Measurements from ENCODE around the gene LCN2.
A peak's percentile ranks its signal among the peaks of the same experiment; 100 is the strongest.
"Not testable (repeated sequence)": the region's sequence is repeated elsewhere in the genome, so short reads cannot be mapped to it uniquely, and the experiment has no call there.

LCN2 gene

GRCh38 chr9:128127568-128127989 lies 21.7 kb upstream of the LCN2 start, which contains the start of gene PTGES2:
Gene PTGES2 (minus strand): TSS chr9:128127729. CDS start chr9:128127717, 12 bp downstream.
- peaks cover 40% of the 10 kb centered on the region for H4K20me1 ChIP-seq
- H3K4me2 ChIP-seq = peak within 1 kb of the TSS; percentile 85
- peak within 1 kb of the TSS; percentile 99 for H3K4me3 ChIP-seq
- H3K27me3 ChIP-seq = peaks cover 15% of the 10 kb centered on the region
- H3K27ac ChIP-seq = peak within 1 kb of the TSS; percentile 99
- H3K4me1 ChIP-seq = peaks cover 44% of the 10 kb centered on the region
- H3K9ac ChIP-seq = peak within 1 kb of the TSS; percentile 95
- TF ChIP-seq Cebpa-rat (IDR thresholded peaks at IDR 0.05) = no peak
- peaks cover 28% of the 10 kb centered on the region for H3K36me3 ChIP-seq
- no peaks in the 10 kb centered on the region; the same call in 1 of the 2 replicates for H3K9me3 ChIP-seq

GRCh38 chr9:128127990-128128835 lies 21.0 kb upstream of the LCN2 start:
- peaks cover 21% of the 10 kb centered on the region for H3K36me3 ChIP-seq
- H3K4me2 ChIP-seq = peak overlapping the region; percentile 85
- peak overlapping the region; percentile 99 for H3K27ac ChIP-seq
- H4K20me1 ChIP-seq = peaks cover 34% of the 10 kb centered on the region
- TF ChIP-seq Cebpa-rat (IDR thresholded peaks at IDR 0.05) = no peak
- H3K4me1 ChIP-seq = peaks cover 38% of the 10 kb centered on the region
- peak overlapping the region; percentile 99 for H3K4me3 ChIP-seq
- peaks cover 21% of the 10 kb centered on the region for H3K27me3 ChIP-seq
- H3K9ac ChIP-seq = peak overlapping the region; percentile 95
- no peaks in the 10 kb centered on the region; the same call in 1 of the 2 replicates for H3K9me3 ChIP-seq

GRCh38 chr9:128128836-128129590 lies 20.2 kb upstream of the LCN2 start:
- no peak for TF ChIP-seq Cebpa-rat (IDR thresholded peaks at IDR 0.05)
- Histone ChIP-seq H3K4me3 (peak overlapping the region; percentile 99), H4K20me1 (peaks cover 26% of the 10 kb centered on the region), H3K27me3 (peaks cover 29% of the 10 kb centered on the region), H3K4me1 (peaks cover 36% of the 10 kb centered on the region), H3K9ac (peak overlapping the region; percentile 95), H3K27ac (peak overlapping the region; percentile 99), H3K36me3 (peaks cover 13% of the 10 kb centered on the region), H3K4me2 (peak overlapping the region; percentile 85), H3K9me3 (no peaks in the 10 kb centered on the region; the same call in 1 of the 2 replicates)

GRCh38 chr9:128129976-128130590 lies 19.2 kb upstream of the LCN2 start:
- H3K27me3 ChIP-seq = peaks cover 39% of the 10 kb centered on the region
- not testable (repeated sequence) for H3K4me2 ChIP-seq, H3K9me3 ChIP-seq, H3K36me3 ChIP-seq, H3K4me3 ChIP-seq, H3K9ac ChIP-seq, H3K27ac ChIP-seq
- H3K4me1 ChIP-seq = peaks cover 28% of the 10 kb centered on the region
- H4K20me1 ChIP-seq = peaks cover 15% of the 10 kb centered on the region

GRCh38 chr9:128130651-128131050 lies 18.6 kb upstream of the LCN2 start:
- H3K36me3 ChIP-seq, H3K9me3 ChIP-seq, H3K4me3 ChIP-seq, H3K4me2 ChIP-seq, H3K9ac ChIP-seq, H4K20me1 ChIP-seq, H3K27ac ChIP-seq: not testable (repeated sequence)
- peaks cover 45% of the 10 kb centered on the region for H3K27me3 ChIP-seq
- H3K4me1 ChIP-seq = peaks cover 27% of the 10 kb centered on the region

GRCh38 chr9:128131346-128131745 lies 17.9 kb upstream of the LCN2 start:
- H4K20me1 ChIP-seq, H3K4me2 ChIP-seq, H3K27ac ChIP-seq, H3K9ac ChIP-seq, H3K9me3 ChIP-seq, H3K4me3 ChIP-seq, H3K36me3 ChIP-seq: not testable (repeated sequence)
- peaks cover 23% of the 10 kb centered on the region for H3K4me1 ChIP-seq
- H3K27me3 ChIP-seq = peaks cover 52% of the 10 kb centered on the region

GRCh38 chr9:128132139-128132538 lies 17.1 kb upstream of the LCN2 start:
- H4K20me1 ChIP-seq, H3K9ac ChIP-seq, H3K4me3 ChIP-seq, H3K4me2 ChIP-seq, H3K9me3 ChIP-seq, H3K27ac ChIP-seq, H3K36me3 ChIP-seq: not testable (repeated sequence)
- peaks cover 60% of the 10 kb centered on the region for H3K27me3 ChIP-seq
- H3K4me1 ChIP-seq = peaks cover 17% of the 10 kb centered on the region

- H3K9me3 ChIP-seq, H3K4me1 ChIP-seq, H3K27ac ChIP-seq, H3K9ac ChIP-seq, H3K4me3 ChIP-seq, H4K20me1 ChIP-seq, H3K36me3 ChIP-seq: not testable (repeated sequence)
- Histone ChIP-seq H3K4me2 (peak overlapping the region; percentile 17; the same call in 1 of the 2 replicates), H3K27me3 (peaks cover 72% of the 10 kb centered on the region)
Measured at GRCh38 chr9:128135561-128135960, 13.7 kb upstream of the LCN2 start.

GRCh38 chr9:128136816-128137793 lies 12.1 kb upstream of the LCN2 start:
- H3K36me3 ChIP-seq = no peaks in the 10 kb centered on the region
- H3K4me3 ChIP-seq = no peak overlapping the region
- TF ChIP-seq Cebpa-rat (IDR thresholded peaks at IDR 0.05) = no peak
- no peaks in the 10 kb centered on the region for H4K20me1 ChIP-seq
- peaks cover 62% of the 10 kb centered on the region for H3K27me3 ChIP-seq
- no peak overlapping the region for H3K27ac ChIP-seq
- no peaks in the 10 kb centered on the region for H3K9me3 ChIP-seq
- peaks cover 10% of the 10 kb centered on the region for H3K4me1 ChIP-seq
- no peak overlapping the region for H3K9ac ChIP-seq
- no peak overlapping the region for H3K4me2 ChIP-seq
